OCI-LY3 (cell line): ENCODE data around the gene SERINC2.

Experiments used
- H2AFZ ChIP-seq: fragments of 200-600, 300-600 bp; shearing (Covaris generic); 2 replicates; pipeline ENCODE4 v1.6.0; 2014; ENCODE audit warnings: antibody characterized with exemption, low read depth, low read length
- H3K27ac ChIP-seq: fragments of 200-600, 300-600 bp; sonication (generic); 2 replicates; pipeline ENCODE4 v1.5.1; 2014; ENCODE audit warnings: mild to moderate bottlenecking, low read length, moderate library complexity, mixed read lengths
- H3K27me3 ChIP-seq: fragments of 200-600, 300-600 bp; sonication (generic); 2 replicates; pipeline ENCODE4 v1.6.1; 2014; ENCODE audit warnings: low read depth, low read length, mixed read lengths
- H3K36me3 ChIP-seq: fragments of 200-600, 300-600 bp; sonication (generic); replicated peaks from 2 replicates; pipeline ENCODE3; 2014; ENCODE audit warnings: low read depth, low read length, mixed read lengths
- H3K4me1 ChIP-seq: fragments of 300-600, 200-600 bp; sonication (generic); 2 replicates; pipeline ENCODE4 v1.6.1; 2014; ENCODE audit warnings: low read length, mixed read lengths
- H3K4me2 ChIP-seq: fragments of 200-600, 300-600 bp; sonication (generic); 2 replicates; pipeline ENCODE4 v1.6.1; 2014; ENCODE audit warnings: low read length, mixed read lengths
- H3K4me3 ChIP-seq: fragments of 300-600, 200-600 bp; sonication (generic); 2 replicates; pipeline ENCODE4 v1.5.1; 2014; ENCODE audit warnings: antibody characterized with exemption, mild to moderate bottlenecking, low read length, moderate library complexity
- H3K79me2 ChIP-seq: fragments of 300-600, 200-600 bp; shearing (Covaris generic); 2 replicates; pipeline ENCODE4 v1.6.1; 2014; ENCODE audit warnings: mild to moderate bottlenecking, low read length, mixed read lengths
- H3K9ac ChIP-seq: fragments of 300-600, 200-600 bp; shearing (Covaris generic); 2 replicates; pipeline ENCODE4 v1.6.0; 2014; ENCODE audit warnings: mild to moderate bottlenecking, low read length, moderate library complexity
- H3K9me3 ChIP-seq: fragments of 200-600, 300-600 bp; shearing (Covaris generic); 2 replicates; pipeline ENCODE4 v1.6.1; 2014; ENCODE audit warnings: low read length, mixed read lengths; ENCODE audit not compliant: insufficient read depth
- H4K20me1 ChIP-seq: fragments of 200-600, 300-600 bp; sonication (generic); 2 replicates; pipeline ENCODE4 v1.6.1; 2016; ENCODE audit warnings: low read length, mixed read lengths; ENCODE audit not compliant: insufficient read depth
- CTCF ChIP-seq: fragments of 200-600, 300-600 bp; sonication (generic); IDR thresholded peaks from 2 replicates; pipeline ENCODE4 v1.5.1; 2014; ENCODE audit warnings: antibody characterized with exemption, low read length, low read depth
- EZH2phosphoT487 ChIP-seq: fragments of 200-600 bp; shearing (Covaris generic); IDR thresholded peaks from 2 replicates; pipeline ENCODE4 v1.6.1; 2018; ENCODE audit warnings: antibody characterized with exemption, mixed run types, low read depth

SERINC2 gene

DNA sequence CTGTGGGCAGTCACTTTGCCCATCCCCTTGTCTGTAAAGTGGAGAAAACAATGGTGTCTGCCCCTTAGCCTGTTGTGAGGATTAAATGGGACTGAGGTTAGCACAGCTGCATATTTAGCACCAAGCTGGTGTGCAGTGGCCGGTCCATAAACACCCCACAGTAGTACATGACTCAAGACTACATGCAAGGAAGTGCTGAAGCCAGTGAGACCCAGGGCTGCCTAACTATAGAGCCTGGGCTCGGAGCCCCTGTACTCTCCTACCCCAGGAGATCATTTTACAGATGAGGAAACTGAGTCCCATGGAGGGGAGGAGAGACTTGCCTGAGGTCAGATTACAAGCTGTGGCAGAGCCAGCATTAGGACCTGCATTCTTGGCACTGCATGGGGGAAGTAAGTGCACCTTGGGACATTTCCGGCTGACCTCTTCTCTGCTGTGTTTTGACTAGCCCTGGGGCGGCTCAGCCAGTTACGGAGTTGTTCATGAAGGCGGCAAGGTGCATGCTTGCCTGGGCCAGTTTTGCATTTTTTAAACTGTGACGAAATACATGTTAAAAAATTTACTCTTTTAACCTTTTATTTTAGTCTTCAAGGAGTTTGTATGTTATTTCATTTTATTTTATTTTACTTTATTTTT, 3.2 kb downstream of the SERINC2 start:
- H3K9ac ChIP-seq, result no peak overlapping the region
- no peak overlapping the region for H2AFZ ChIP-seq
- no peaks in the 10 kb centered on the region for H4K20me1 ChIP-seq
- H3K4me3 ChIP-seq, result no peak overlapping the region
- peaks cover 18% of the 10 kb centered on the region for H3K4me1 ChIP-seq
- no peak overlapping the region for H3K4me2 ChIP-seq
- no peaks in the 10 kb centered on the region for H3K79me2 ChIP-seq
- no peaks in the 10 kb centered on the region for H3K36me3 ChIP-seq
- peaks cover 8% of the 10 kb centered on the region for H3K27me3 ChIP-seq
- TF ChIP-seq EZH2phosphoT487, result no peak
- TF ChIP-seq CTCF, result no peak
- H3K27ac ChIP-seq, result no peak overlapping the region
- H3K9me3 ChIP-seq, result no peaks in the 10 kb centered on the region

DNA sequence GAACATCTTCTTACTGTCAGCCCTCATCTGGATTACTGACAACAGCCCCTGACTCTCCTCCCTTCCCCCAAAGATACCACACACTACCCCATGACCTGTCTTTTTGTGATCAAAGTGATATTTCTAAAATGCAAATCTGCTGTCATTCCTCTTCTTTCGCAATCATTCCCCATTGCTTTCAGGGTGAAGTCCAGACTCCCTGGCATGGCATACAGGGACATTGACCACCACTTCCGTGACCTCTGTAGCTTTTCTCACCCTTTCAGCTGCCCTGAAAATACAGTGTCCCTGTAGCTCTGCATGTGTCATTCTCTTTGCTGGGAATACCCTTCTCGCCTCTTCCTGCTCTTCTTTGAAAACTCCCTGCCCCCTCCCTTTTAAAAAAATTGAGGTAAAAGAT, 4.1 kb downstream of the SERINC2 start:
- TF ChIP-seq CTCF (no peak), EZH2phosphoT487 (no peak)
- peaks cover 26% of the 10 kb centered on the region for H3K4me1 ChIP-seq
- H4K20me1 ChIP-seq, result no peaks in the 10 kb centered on the region
- H3K9ac ChIP-seq, result no peak overlapping the region
- H3K27ac ChIP-seq, result no peak overlapping the region
- no peaks in the 10 kb centered on the region for H3K9me3 ChIP-seq
- no peak overlapping the region for H3K4me3 ChIP-seq
- H3K4me2 ChIP-seq, result no peak overlapping the region
- no peak overlapping the region for H2AFZ ChIP-seq
- no peaks in the 10 kb centered on the region for H3K79me2 ChIP-seq
- H3K36me3 ChIP-seq, result no peaks in the 10 kb centered on the region
- H3K27me3 ChIP-seq, result peaks cover 7% of the 10 kb centered on the region

DNA sequence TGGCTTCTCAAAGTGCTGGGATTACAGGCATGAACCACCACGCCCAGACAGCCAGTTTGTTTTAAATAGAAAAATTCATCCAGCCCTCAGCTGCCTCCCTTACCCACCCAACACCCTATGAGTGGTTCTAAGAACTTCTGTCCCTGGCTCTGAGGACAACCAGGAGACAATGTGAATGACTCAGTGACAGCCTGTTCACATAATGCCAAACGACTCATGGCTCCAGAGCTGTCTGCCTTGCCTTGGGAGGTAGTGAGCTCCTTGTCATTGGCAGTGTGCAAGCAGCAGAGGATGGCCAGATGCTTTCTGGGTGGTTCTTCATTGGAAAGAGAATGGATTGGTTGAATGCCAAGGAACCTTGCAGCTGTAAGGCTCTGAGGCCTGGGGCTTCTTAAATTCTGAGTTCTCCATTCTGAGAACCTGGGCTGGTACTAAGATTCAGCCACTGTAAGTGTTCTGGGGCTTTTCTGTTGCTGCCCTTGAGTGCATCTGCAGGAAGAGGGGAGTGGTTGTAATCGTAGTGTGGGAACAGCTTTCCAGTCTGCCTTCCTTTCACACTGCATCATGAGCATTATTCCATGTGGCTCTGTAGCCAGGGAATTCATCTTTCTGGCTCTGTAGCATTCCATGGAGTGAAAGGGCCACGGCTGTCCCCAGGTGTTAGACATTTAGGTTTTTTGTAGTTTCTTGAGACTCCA, 5.8 kb downstream of the SERINC2 start:
- Histone ChIP-seq H3K4me1 (peaks cover 42% of the 10 kb centered on the region), H3K27ac (no peak overlapping the region), H3K9ac (no peak overlapping the region)

More for the DNA sequence above, 5.8 kb downstream of the SERINC2 start:
- H3K4me3 ChIP-seq, result no peak overlapping the region
- H3K27me3 ChIP-seq, result no peaks in the 10 kb centered on the region
- no peaks in the 10 kb centered on the region for H4K20me1 ChIP-seq
- H3K79me2 ChIP-seq, result no peaks in the 10 kb centered on the region
- no peak overlapping the region for H3K4me2 ChIP-seq
- TF ChIP-seq EZH2phosphoT487 (no peak), CTCF (no peak)
- no peaks in the 10 kb centered on the region for H3K36me3 ChIP-seq
- no peaks in the 10 kb centered on the region for H3K9me3 ChIP-seq
- no peak overlapping the region for H2AFZ ChIP-seq
